Brain microvascular endothelial cell (primary cell): Measurements from ENCODE around the gene ZNF418.
"Not testable (repeated sequence)": the region's sequence is repeated elsewhere in the genome, so short reads cannot be mapped to it uniquely, and the experiment has no call there.

Source experiments
- DNase-seq: peaks from one replicate; pipeline ENCODE4 v3.0.0-alpha.2; 2020
- H3K27ac ChIP-seq: fragments of 250-450 bp; sonication (Bioruptor Pico); 2 replicates; pipeline ENCODE4 v1.5.1; 2020; ENCODE audit warnings: mild to moderate bottlenecking, moderate library complexity
- H3K27me3 ChIP-seq: fragments of 250-450 bp; sonication (Bioruptor Pico); replicated peaks from 2 replicates; pipeline ENCODE4 v1.5.1; 2020; ENCODE audit warnings: mild to moderate bottlenecking
- H3K36me3 ChIP-seq: fragments of 250-450 bp; sonication (Bioruptor Pico); replicated peaks from 2 replicates; pipeline ENCODE4 v1.5.1; 2020; ENCODE audit warnings: mild to moderate bottlenecking
- H3K4me3 ChIP-seq: 2 replicates; pipeline ENCODE4 v1.5.1; 2011; ENCODE audit warnings: low read depth, mild to moderate bottlenecking, control low read depth, low read length, moderate library complexity
- CTCF ChIP-seq: IDR thresholded peaks from 2 replicates; pipeline ENCODE4 v1.5.1; 2011; ENCODE audit warnings: low read depth, mild to moderate bottlenecking, moderate library complexity, low read length, control low read depth, inconsistent platforms; ENCODE audit errors: missing control alignments
- in situ Hi-C: cut with HindIII; loops from 2 replicates; pipeline ENCODE4 v1.10.0; 2017; ENCODE audit warnings: low sequenced_read_pairs, low pct_ligation_motif_present

Gene ZNF418

GRCh38 chr19:57905258-57905657 is 29.9 kb downstream of the ZNF418 start:
- in situ Hi-C loops = no loop called here
- no peaks in the 10 kb centered on the region for H3K27me3 ChIP-seq
- H3K4me3 ChIP-seq = no peak overlapping the region
- H3K36me3 ChIP-seq = peaks cover 12% of the 10 kb centered on the region
- TF ChIP-seq CTCF = no peak
- DNase-seq = no peak
- no peak overlapping the region for H3K27ac ChIP-seq

DNA sequence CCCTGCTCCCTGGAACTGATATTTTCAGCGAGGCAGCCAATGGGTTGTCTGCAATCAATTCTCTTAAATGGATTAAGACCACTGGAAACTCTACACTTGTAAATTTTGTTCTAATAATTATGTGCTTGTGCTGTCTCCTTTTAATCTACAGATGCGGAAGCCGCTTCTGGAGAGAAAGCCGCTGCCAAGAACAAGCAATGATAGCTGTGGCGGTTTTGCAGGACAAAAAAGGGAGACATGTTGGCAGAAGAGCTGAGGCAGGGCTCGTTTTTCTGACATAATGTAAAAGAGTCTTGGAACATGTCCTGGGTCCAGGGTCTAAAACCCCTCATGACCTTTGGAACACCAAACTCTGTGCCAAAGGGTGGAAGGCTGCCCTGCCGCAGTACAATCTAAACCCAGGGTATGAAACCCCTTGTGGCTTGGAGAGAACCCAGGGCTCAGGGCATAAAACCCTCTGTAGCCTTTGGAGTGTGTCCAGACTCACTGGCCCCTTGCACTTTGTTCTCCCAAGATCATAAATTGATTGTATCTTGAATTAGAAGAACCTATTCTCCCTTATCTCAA is 31.5 kb downstream of the ZNF418 start:
- Histone ChIP-seq H3K36me3 (peaks cover 8% of the 10 kb centered on the region), H3K27me3 (no peaks in the 10 kb centered on the region), H3K27ac (no peak overlapping the region), H3K4me3 (no peak overlapping the region)
- no peak for TF ChIP-seq CTCF
- in situ Hi-C loops = no loop called here
- no peak for DNase-seq

GRCh38 chr19:57900311-57900710 is 34.9 kb downstream of the ZNF418 start:
- TF ChIP-seq CTCF = no peak
- in situ Hi-C loops = no loop called here
- no peaks in the 10 kb centered on the region for H3K27me3 ChIP-seq
- no peak overlapping the region for H3K27ac ChIP-seq
- no peaks in the 10 kb centered on the region for H3K36me3 ChIP-seq
- no peak overlapping the region for H3K4me3 ChIP-seq
- DNase-seq = no peak

GRCh38 chr19:57890706-57891105 is 44.5 kb downstream of the ZNF418 start:
- H3K27me3 ChIP-seq, H3K36me3 ChIP-seq, in situ Hi-C loops, H3K4me3 ChIP-seq: not testable (repeated sequence)
- peak; percentile 82 for DNase-seq
- H3K27ac ChIP-seq = peak overlapping the region; percentile 56

GRCh38 chr19:57888560-57889231 is 46.5 kb downstream of the ZNF418 start, which contains the start of gene ZNF814:
Gene ZNF814 (minus strand): TSS chr19:57889037. CDS start chr19:57888802, 235 bp downstream.
- peak; percentile 33 for TF ChIP-seq CTCF

GRCh38 chr19:57888107-57888559 is 47.1 kb downstream of the ZNF418 start:
- peak overlapping the region; percentile 55 for H3K27ac ChIP-seq
- no peak for DNase-seq
- H3K4me3 ChIP-seq = peak overlapping the region; percentile 92
- peaks cover 2% of the 10 kb centered on the region for H3K36me3 ChIP-seq
- H3K27me3 ChIP-seq = no peaks in the 10 kb centered on the region
- TF ChIP-seq CTCF = no peak
- in situ Hi-C loops = no loop called here

More at GRCh38 chr19:57888560-57889231, 46.5 kb downstream of the ZNF418 start, which contains the start of gene ZNF814:
- H3K4me3 ChIP-seq = peak within 1 kb of the TSS; percentile 92
- in situ Hi-C loops = no loop called here
- H3K27ac ChIP-seq = peak within 1 kb of the TSS; percentile 55
- peaks cover 1% of the 10 kb centered on the region for H3K36me3 ChIP-seq
- peak; percentile 92 for DNase-seq
- H3K27me3 ChIP-seq = no peaks in the 10 kb centered on the region
